HepG2 (cell line): ENCODE results near the gene SHISAL2B. TPM values are rescaled to one million over a fixed set of nuclear protein-coding genes. Genes with fewer than 3 reads are reported as not detected.

Source experiments
- ATAC-seq: fragments of 200-7000 bp; cut with Tn5 transposase; 3 replicates; pipeline ENCODE4 v1.9.1; 2020; ENCODE audit warnings: mild to moderate bottlenecking, moderate library complexity
- BruUV-seq: library from RNA; stranded (reverse); fragments of 400-500 nt; replicated peaks from 2 replicates; lab custom pipeline; 2021; lab: Mats Ljungman, UMichigan
- CTCF ChIA-PET: fragments of 300-600 bp; formaldehyde crosslinking; extraction: SDS; loops from one replicate; lab custom pipeline; 2021; ENCODE audit warnings: low total read pairs, inconsistent platforms, low intra/inter-chr PET ratio; lab: Yijun Ruan, JAX
- POLR2A ChIA-PET: fragments of 350-600 bp; sonication (Branson Sonifier 250); formaldehyde crosslinking; loops from one replicate; lab custom pipeline; 2020; ENCODE audit warnings: antibody characterized with exemption, inconsistent platforms; lab: Yijun Ruan, JAX
- DNase-seq: peaks from one replicate; pipeline ENCODE4 v3.0.0-alpha.2; 2015; ENCODE audit warnings: low spot score
- FAIRE-seq: peaks from 3 replicates; lab custom pipeline; 2011; peaks lifted over from hg19 to GRCh38; lab: Jason Lieb, UNC
- H2AFZ ChIP-seq: one replicate; pipeline ENCODE4 v1.6.1; 2011; ENCODE audit warnings: low read length, inconsistent platforms
- H3K27ac ChIP-seq: fragments of 300-600 bp; 3 replicates; pipeline ENCODE4 v1.8.0; 2011; ENCODE audit warnings: mixed run types, mild to moderate bottlenecking, mixed read lengths, low read length, inconsistent platforms; ENCODE audit not compliant: insufficient read depth; ENCODE audit errors: extremely low read length
- H3K27me3 ChIP-seq, 2 experiments: fragments of 200-600 bp in 1 of 2; 2 replicates in 1 of 2; 3 replicates in 1 of 2; pipeline versions ENCODE4 v1.6.0 to v1.8.0; 2011; ENCODE audit warnings: low read length in 2 of 2, mild to moderate bottlenecking in 2 of 2, moderate library complexity in 2 of 2, inconsistent platforms in 1 of 2; ENCODE audit not compliant: insufficient read depth in 2 of 2, control insufficient read depth in 1 of 2
- H3K36me3 ChIP-seq, 2 experiments: fragments of 200-600 bp in 1 of 2; replicated peaks in 1 of 2; 2 replicates in 1 of 2; 3 replicates in 1 of 2; pipeline versions ENCODE4 v1.5.1 to v1.8.0; 2011; ENCODE audit warnings: low read length in 2 of 2, inconsistent platforms in 1 of 2; ENCODE audit not compliant: insufficient read depth in 2 of 2, control insufficient read depth in 1 of 2
- H3K4me1 ChIP-seq: 2 replicates; pipeline ENCODE4 v1.5.1; 2012; ENCODE audit warnings: low read length, inconsistent platforms; ENCODE audit not compliant: insufficient read depth
- H3K4me2 ChIP-seq: 2 replicates; pipeline ENCODE4 v1.6.0; 2011; ENCODE audit warnings: low read depth, low read length, inconsistent platforms
- H3K4me3 ChIP-seq, 3 experiments: fragments of 200-600 bp in 1 of 3; sonication (generic), shearing (Covaris generic) in 1 of 3; replicated peaks in 1 of 3; 2 replicates each; pipeline ENCODE4 v1.5.1; 2011 to 2016; ENCODE audit warnings: low read length in 3 of 3, inconsistent platforms in 2 of 3, low read depth in 2 of 3, mild to moderate bottlenecking in 2 of 3, control low read depth in 1 of 3, mixed read lengths in 1 of 3; ENCODE audit not compliant: insufficient read depth in 1 of 3
- H3K79me2 ChIP-seq: one replicate; pipeline ENCODE4 v1.6.1; 2011; ENCODE audit warnings: low read length, inconsistent platforms; ENCODE audit not compliant: insufficient read depth
- H3K9ac ChIP-seq: 2 replicates; pipeline ENCODE4 v1.6.0; 2011; ENCODE audit warnings: mild to moderate bottlenecking, low read depth, low read length, inconsistent platforms; ENCODE audit not compliant: insufficient read depth
- H3K9me3 ChIP-seq: 2 replicates; pipeline ENCODE4 v1.5.1; 2012; ENCODE audit warnings: mild to moderate bottlenecking, low read length
- H4K20me1 ChIP-seq: 2 replicates; pipeline ENCODE4 v1.6.0; 2011; ENCODE audit warnings: inconsistent platforms, mild to moderate bottlenecking, low read length, moderate library complexity; ENCODE audit not compliant: insufficient read depth
- FOXP4 ChIP-seq: sonication (generic); formaldehyde crosslinking; IDR thresholded peaks from 2 replicates; pipeline ENCODE4 v1.4.0; 2020; ENCODE audit warnings: missing genetic modification reagents
- MAFF ChIP-seq: IDR thresholded peaks from 2 replicates; pipeline ENCODE4 v1.6.1; 2011; ENCODE audit warnings: low read depth, low read length, improper control_type of control experiment
- MAFK ChIP-seq, 2 experiments: IDR thresholded peaks in 1 of 2; conservative IDR thresholded peaks in 1 of 2; 2 replicates each; pipeline ENCODE4 v1.6.1; 2011; ENCODE audit warnings: improper control_type of control experiment in 2 of 2, low read length in 2 of 2
- NONO ChIP-seq, 2 experiments: fragments of 450-650 bp in 1 of 2; sonication (generic) in 1 of 2; formaldehyde crosslinking in 1 of 2; IDR thresholded peaks in 1 of 2; conservative IDR thresholded peaks in 1 of 2; 2 replicates each; pipeline versions ENCODE4 v1.6.1 to v1.8.0; 2017 to 2022; ENCODE audit warnings: mild to moderate bottlenecking in 1 of 2, missing genetic modification reagents in 1 of 2, moderate library complexity in 1 of 2
- PLSCR1 ChIP-seq: sonication (generic); formaldehyde crosslinking; IDR thresholded peaks from 2 replicates; pipeline ENCODE4 v1.5.0; 2020; ENCODE audit warnings: missing genetic modification reagents, mild to moderate bottlenecking, borderline replicate concordance
- WGBS: methylation state at CpG from one replicate; pipeline ENCODE4 v1.1.6; 2017; ENCODE audit warnings: low lambda C conversion rate; 5-methylcytosine and 5-hydroxymethylcytosine counted together
- in situ Hi-C: cut with HindIII; loops from 2 replicates; pipeline ENCODE4 v1.10.0; 2017; ENCODE audit warnings: low pct_unique_long_range_greater_than_20kb; ENCODE audit not compliant: extremely low pct_ligation_motif_present
- intact Hi-C: fragments of 100-400 bp; cut with micrococcal nuclease; formaldehyde crosslinking; loops from one replicate; pipeline ENCODE4 v1.10.0; 2022; ENCODE audit not compliant: unreplicated experiment
- polyA plus RNA-seq, 8 experiments: library from polyadenylated mRNA; depleted of rRNA in 3 of 8; stranded (reverse) in 7 of 8; unstranded in 1 of 8; fragments of >200 nt; fragmentation: Illumina TruSeq in 4 of 8; extraction: Trizol in 4 of 8; gene quantifications; 2 replicates each; pipeline versions ENCODE4 v1.2.1 to v1.2.3, GENCODE V29; 2011 to 2016; ENCODE audit warnings: low read depth in 4 of 8, missing spikeins in 1 of 8, mixed read lengths in 1 of 8; ENCODE audit not compliant: insufficient read depth in 1 of 8
- total RNA-seq, 5 experiments: library from RNA; depleted of rRNA; stranded (reverse); fragments of >200 nt; fragmentation: Illumina TruSeq; extraction: Trizol; gene quantifications; 2 replicates each; pipeline ENCODE4 v1.2.3, GENCODE V29; 2016; ENCODE audit warnings: low read depth in 1 of 5
- TF ChIP-seq, protein P1 (sequence below), 2 experiments: sonication (generic) in 1 of 2; formaldehyde crosslinking in 1 of 2; IDR thresholded peaks; 2 replicates each; pipeline versions ENCODE4 v1.4.0 to v1.6.1; 2016 to 2020; ENCODE audit warnings: borderline replicate concordance in 1 of 2, low read depth in 1 of 2, mild to moderate bottlenecking in 1 of 2, missing genetic modification reagents in 1 of 2

Gene SHISAL2B
- total and polyA plus RNA-seq, 2 of the 13 experiments (the other 11 are each of a cell fraction or from before 2014, with no cell fraction given), result not detected

GRCh38 chr5:64667068-64667467 is 23.2 kb upstream of the SHISAL2B start:
- in situ Hi-C loops, result no loop called here
- Histone ChIP-seq H3K79me2 (no peaks in the 10 kb centered on the region), H2AFZ (no peak overlapping the region), H3K4me2 (no peak overlapping the region), H3K36me3 (no peaks in the 10 kb centered on the region), H3K9me3 (no peaks in the 10 kb centered on the region), H3K4me3 (no peak overlapping the region), H3K4me1 (no peaks in the 10 kb centered on the region), H4K20me1 (no peaks in the 10 kb centered on the region), H3K27ac (no peak overlapping the region), H3K27me3 (0 out of 5 replicates have a peak, but pooled peaks cover 0 to 4% of the 10 kb centered on the region in 2 experiments)
- POLR2A ChIA-PET, result no interaction called here
- CTCF ChIA-PET, result no interaction called here
- intact Hi-C loops, result no loop called here
- no peak for ATAC-seq
- no peak for DNase-seq
- 23% methylated on average over 4 of the region's 4 CpGs for WGBS
- BruUV-seq, result no TSS peak
- no peak for FAIRE-seq
- TF ChIP-seq, protein P1, sequence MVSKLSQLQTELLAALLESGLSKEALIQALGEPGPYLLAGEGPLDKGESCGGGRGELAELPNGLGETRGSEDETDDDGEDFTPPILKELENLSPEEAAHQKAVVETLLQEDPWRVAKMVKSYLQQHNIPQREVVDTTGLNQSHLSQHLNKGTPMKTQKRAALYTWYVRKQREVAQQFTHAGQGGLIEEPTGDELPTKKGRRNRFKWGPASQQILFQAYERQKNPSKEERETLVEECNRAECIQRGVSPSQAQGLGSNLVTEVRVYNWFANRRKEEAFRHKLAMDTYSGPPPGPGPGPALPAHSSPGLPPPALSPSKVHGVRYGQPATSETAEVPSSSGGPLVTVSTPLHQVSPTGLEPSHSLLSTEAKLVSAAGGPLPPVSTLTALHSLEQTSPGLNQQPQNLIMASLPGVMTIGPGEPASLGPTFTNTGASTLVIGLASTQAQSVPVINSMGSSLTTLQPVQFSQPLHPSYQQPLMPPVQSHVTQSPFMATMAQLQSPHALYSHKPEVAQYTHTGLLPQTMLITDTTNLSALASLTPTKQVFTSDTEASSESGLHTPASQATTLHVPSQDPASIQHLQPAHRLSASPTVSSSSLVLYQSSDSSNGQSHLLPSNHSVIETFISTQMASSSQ (IDR thresholded peaks at IDR 0.05; ENCODE audit: low read depth), result no peak
- TF ChIP-seq, protein P1 (CRISPR knock-in tag; IDR thresholded peaks at IDR 0.05; ENCODE audit: borderline replicate concordance), result no peak
- TF ChIP-seq PLSCR1 (no peak), MAFF (peak; percentile 52), NONO (IDR thresholded peaks at IDR 0.05) (no peak), NONO (CRISPR knock-in tag; conservative IDR thresholded peaks at IDR 0.05) (no peak), MAFK (conservative IDR thresholded peaks at IDR 0.05 in 1 of 2, IDR thresholded peaks at IDR 0.05 in 1 of 2; ENCODE audit: low read length in 2 of 2) (peak; percentile 59 to 77), FOXP4 (CRISPR knock-in tag) (no peak)
- TF ChIP-seq, all 625 proteins: peak for 2
- no peak overlapping the region for H3K9ac ChIP-seq
